CD4-positive, alpha-beta T cell treated with Interleukin-17A for 4 hours (primary cell): ENCODE measurements around the gene LGR5.

ENCODE experiments used
- DNase-seq: peaks from one replicate; pipeline ENCODE4 v3.0.0-alpha.2; 2020; ENCODE audit warnings: mixed read lengths

LGR5 gene

GRCh38 chr12:71605039-71605438, 165.4 kb downstream of the LGR5 start:
- no peak for DNase-seq

- DNase-seq: no peak
Measured at GRCh38 chr12:71607494-71608330, 168.1 kb downstream of the LGR5 start.

- DNase-seq: no peak
Measured at GRCh38 chr12:71610031-71610795, 170.6 kb downstream of the LGR5 start.

- DNase-seq: no peak
Measured at GRCh38 chr12:71621938-71622337, 182.3 kb downstream of the LGR5 start.

GRCh38 chr12:71625476-71625875, 185.9 kb downstream of the LGR5 start:
- DNase-seq: no peak

GRCh38 chr12:71626098-71626497, 186.5 kb downstream of the LGR5 start:
- DNase-seq: no peak

GRCh38 chr12:71626768-71627167, 187.2 kb downstream of the LGR5 start:
- DNase-seq: no peak

GRCh38 chr12:71627438-71628002, 187.9 kb downstream of the LGR5 start:
- no peak for DNase-seq
